ENCODE results near the gene KNTC1.

Gene KNTC1

GRCh38 chr12:122672515-122672914, 145.5 kb downstream of the KNTC1 start:
- no peak for TF ChIP-seq ZFX (IDR thresholded peaks at IDR 0.05; ENCODE audit: borderline replicate concordance)
- no peak overlapping the region for H3K27ac ChIP-seq

Data from 22Rv1 (cell line).